Endodermal cell (in vitro differentiated cells): ENCODE results near the gene AQP1. TPM values are rescaled to one million over a fixed set of nuclear protein-coding genes. Genes with fewer than 3 reads are reported as not detected.

Experiments used
- DNase-seq: peaks from one replicate; pipeline ENCODE4 v3.0.0-alpha.2; 2017
- H3K27ac ChIP-seq: 2 replicates; pipeline ENCODE4 v1.5.1; 2013; ENCODE audit warnings: mild to moderate bottlenecking, low read depth, low read length, moderate library complexity
- H3K27me3 ChIP-seq: 2 replicates; pipeline ENCODE4 v1.6.1; 2013; ENCODE audit warnings: mild to moderate bottlenecking, low read length, moderate library complexity; ENCODE audit not compliant: insufficient read depth, control insufficient read depth, poor library complexity, severe bottlenecking
- H3K36me3 ChIP-seq: 2 replicates; pipeline ENCODE4 v1.7.0; 2013; ENCODE audit warnings: mild to moderate bottlenecking, low read length, moderate library complexity; ENCODE audit not compliant: control insufficient read depth, insufficient read depth
- H3K4me1 ChIP-seq: one replicate; pipeline ENCODE4 v1.7.0; 2013; ENCODE audit warnings: low read length; ENCODE audit not compliant: control insufficient read depth, insufficient read depth
- H3K4me3 ChIP-seq: 2 replicates; pipeline ENCODE4 v1.5.1; 2013; ENCODE audit warnings: mild to moderate bottlenecking, low read length, moderate library complexity
- H3K9ac ChIP-seq: 2 replicates; pipeline ENCODE4 v1.6.1; 2013; ENCODE audit warnings: mild to moderate bottlenecking, low read length, moderate library complexity; ENCODE audit not compliant: poor library complexity, severe bottlenecking; ENCODE audit errors: extremely low read depth
- H3K9me3 ChIP-seq: 2 replicates; pipeline ENCODE4 v1.6.1; 2013; ENCODE audit warnings: mild to moderate bottlenecking, low read length, moderate library complexity; ENCODE audit not compliant: control insufficient read depth
- H3K27ac Mint-ChIP-seq: 2 replicates; pipeline ENCODE4 v1.8.0; 2020; ENCODE audit warnings: mixed read lengths
- H3K27me3 Mint-ChIP-seq: 2 replicates; pipeline ENCODE4 v1.8.0; 2021; ENCODE audit warnings: mild to moderate bottlenecking, mixed read lengths; ENCODE audit not compliant: insufficient read depth
- H3K36me3 Mint-ChIP-seq: 2 replicates; pipeline ENCODE4 v1.8.0; 2020; ENCODE audit warnings: low read depth, mixed read lengths
- H3K4me1 Mint-ChIP-seq: 2 replicates; pipeline ENCODE4 v1.8.0; 2020; ENCODE audit warnings: mixed read lengths
- H3K4me3 Mint-ChIP-seq: 2 replicates; pipeline ENCODE4 v1.8.0; 2020; ENCODE audit warnings: mild to moderate bottlenecking, moderate library complexity, mixed read lengths
- H3K9me3 Mint-ChIP-seq: 2 replicates; pipeline ENCODE4 v1.8.0; 2020; ENCODE audit warnings: mild to moderate bottlenecking, mixed read lengths
- CTCF ChIP-seq: fragments of 200-600 bp; sonication (generic); conservative IDR thresholded peaks from 2 replicates; pipeline ENCODE4 v1.5.0; 2021; ENCODE audit warnings: antibody characterized with exemption, mild to moderate bottlenecking
- WGBS, 2 experiments: methylation state at CpG; one replicate each; pipeline versions ENCODE4 v1.1.5 to v1.1.7; 2013; ENCODE audit warnings: missing lambda C conversion rate in 2 of 2, mixed read lengths in 1 of 2; ENCODE audit not compliant: insufficient coverage in 1 of 2, insufficient read length in 1 of 2; 5-methylcytosine and 5-hydroxymethylcytosine counted together
- total RNA-seq, 2 donors: library from RNA; stranded (reverse); fragmentation: NEBNext Ultra II Directional in 1 of 2; extraction: Animal tissue kit (Norgen Biotek cat#: 25700) in 1 of 2; gene quantifications; 2 replicates in 1 of 2; 3 replicates in 1 of 2; pipeline ENCODE4 v1.2.1, GENCODE V29; 2021

The AQP1 gene
- total RNA-seq, 2 donors from 2014 or later, result 0.26 to 0.91 TPM

DNA sequence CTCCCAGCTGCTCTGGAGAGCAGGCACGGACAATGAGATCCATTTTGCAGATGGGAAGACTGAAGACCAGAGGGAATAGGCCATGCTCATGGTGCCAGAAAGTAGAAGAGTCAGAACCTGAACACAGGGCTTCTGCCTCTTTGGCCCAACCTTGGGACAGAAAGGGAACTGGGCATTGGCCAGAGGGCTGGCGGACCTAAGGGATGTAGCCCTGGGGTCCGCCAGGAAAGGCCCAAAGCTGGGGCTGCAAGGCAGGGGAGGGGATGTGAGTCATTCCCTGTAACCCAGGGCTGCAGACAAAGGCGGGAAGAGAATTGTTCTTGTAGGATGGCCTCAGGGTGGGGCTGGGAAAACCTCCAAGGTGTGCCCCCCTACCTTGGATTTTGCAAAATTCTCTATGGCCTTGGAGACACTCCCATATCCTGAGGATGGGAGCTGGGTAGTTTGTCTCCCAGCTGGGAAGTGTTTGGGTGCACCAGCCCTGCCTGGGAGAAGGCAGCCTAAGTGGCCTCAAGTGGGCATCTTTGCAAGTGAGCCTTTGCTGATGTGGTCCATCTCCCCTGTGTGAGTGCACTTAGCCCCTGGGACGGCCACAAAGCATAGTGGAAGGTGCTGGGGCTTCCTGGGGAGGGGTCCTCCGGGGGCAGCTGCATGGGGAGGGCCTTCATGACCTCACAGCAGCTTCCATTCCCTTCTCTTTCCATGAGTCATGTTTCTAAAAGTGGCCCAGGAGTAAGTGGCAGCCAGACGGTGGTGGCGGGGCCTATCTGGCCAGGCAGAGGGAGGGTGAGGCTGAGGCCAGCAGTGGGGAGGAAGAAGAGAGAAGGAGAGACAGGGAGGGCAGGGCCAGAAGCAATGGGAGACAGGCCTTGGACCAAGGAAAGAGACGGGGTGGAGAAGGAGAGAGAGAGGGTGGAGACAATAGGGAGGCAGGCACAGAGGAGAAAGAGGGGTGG is 9.2 kb downstream of the AQP1 start:
- no peak overlapping the region for H3K27ac ChIP-seq
- Mint-ChIP-seq H3K9me3 (no peaks in the 10 kb centered on the region), H3K4me1 (peaks cover 6% of the 10 kb centered on the region), H3K27ac (no peak overlapping the region), H3K4me3 (no peak overlapping the region), H3K27me3 (no peaks in the 10 kb centered on the region), H3K36me3 (no peaks in the 10 kb centered on the region)
- H3K9ac ChIP-seq, result no peak overlapping the region
- H3K27me3 ChIP-seq, result no peaks in the 10 kb centered on the region
- H3K36me3 ChIP-seq, result no peaks in the 10 kb centered on the region
- H3K4me1 ChIP-seq, result no peaks in the 10 kb centered on the region
- no peak overlapping the region for H3K4me3 ChIP-seq
- no peak for TF ChIP-seq CTCF
- no peaks in the 10 kb centered on the region for H3K9me3 ChIP-seq
- 79 to 82% methylated on average over 6 to 9 of the region's 9 CpGs for WGBS, 2 experiments
- peak; percentile 39 for DNase-seq

GRCh38 chr7:30921540-30922401 is 10.1 kb downstream of the AQP1 start:
- Mint-ChIP-seq H3K4me3 (no peak overlapping the region), H3K9me3 (no peaks in the 10 kb centered on the region), H3K4me1 (peaks cover 3% of the 10 kb centered on the region), H3K36me3 (no peaks in the 10 kb centered on the region), H3K27me3 (no peaks in the 10 kb centered on the region), H3K27ac (no peak overlapping the region)
- Histone ChIP-seq H3K4me1 (no peaks in the 10 kb centered on the region), H3K27me3 (no peaks in the 10 kb centered on the region), H3K4me3 (no peak overlapping the region), H3K27ac (no peak overlapping the region), H3K9me3 (no peaks in the 10 kb centered on the region), H3K9ac (no peak overlapping the region), H3K36me3 (no peaks in the 10 kb centered on the region)
- WGBS, 2 experiments, result 93 to 94% methylated on average over 11 to 19 of the region's 19 CpGs
- peak; percentile 38 for DNase-seq
- TF ChIP-seq CTCF, result no peak

DNA sequence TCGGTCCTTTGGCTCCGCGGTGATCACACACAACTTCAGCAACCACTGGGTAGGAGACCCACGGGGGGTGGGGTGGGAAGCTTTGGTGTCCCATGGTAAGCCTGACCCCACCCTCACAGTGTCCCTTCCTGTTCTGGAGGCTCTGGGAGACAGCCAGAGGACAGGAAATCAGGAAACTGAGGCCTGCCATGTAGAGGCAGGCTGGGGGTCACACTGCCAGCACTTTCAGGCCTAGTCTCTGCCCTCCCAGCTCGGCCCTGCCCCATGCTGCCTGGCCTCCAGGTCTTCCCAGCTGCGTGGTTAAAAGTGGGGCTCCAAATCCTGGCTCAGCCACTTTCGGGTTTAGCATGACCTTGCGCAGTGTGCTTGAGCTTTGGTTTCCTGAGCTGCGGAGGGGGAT is 10.9 kb downstream of the AQP1 start:
- peak; percentile 34 for DNase-seq
- Mint-ChIP-seq H3K27me3 (no peaks in the 10 kb centered on the region), H3K4me1 (no peaks in the 10 kb centered on the region), H3K9me3 (peaks cover 3% of the 10 kb centered on the region), H3K4me3 (no peak overlapping the region), H3K27ac (no peak overlapping the region), H3K36me3 (no peaks in the 10 kb centered on the region)
- Histone ChIP-seq H3K9me3 (no peaks in the 10 kb centered on the region), H3K4me3 (no peak overlapping the region), H3K27me3 (no peaks in the 10 kb centered on the region), H3K9ac (no peak overlapping the region), H3K4me1 (no peaks in the 10 kb centered on the region), H3K27ac (no peak overlapping the region), H3K36me3 (no peaks in the 10 kb centered on the region)
- TF ChIP-seq CTCF, result no peak
- 96 to 97% methylated on average over 3 to 9 of the region's 9 CpGs for WGBS, 2 experiments
